SW 1271 (cell line): ENCODE data around the gene MYL7.

Source experiments
- DNase-seq, 2 experiments: peaks; one replicate each; lab custom pipeline; 2025; lab: John Stamatoyannopoulos, UW

Gene MYL7

GRCh38 chr7:44111761-44112160, 29.4 kb downstream of the MYL7 start:
- DNase-seq: no peak

DNA sequence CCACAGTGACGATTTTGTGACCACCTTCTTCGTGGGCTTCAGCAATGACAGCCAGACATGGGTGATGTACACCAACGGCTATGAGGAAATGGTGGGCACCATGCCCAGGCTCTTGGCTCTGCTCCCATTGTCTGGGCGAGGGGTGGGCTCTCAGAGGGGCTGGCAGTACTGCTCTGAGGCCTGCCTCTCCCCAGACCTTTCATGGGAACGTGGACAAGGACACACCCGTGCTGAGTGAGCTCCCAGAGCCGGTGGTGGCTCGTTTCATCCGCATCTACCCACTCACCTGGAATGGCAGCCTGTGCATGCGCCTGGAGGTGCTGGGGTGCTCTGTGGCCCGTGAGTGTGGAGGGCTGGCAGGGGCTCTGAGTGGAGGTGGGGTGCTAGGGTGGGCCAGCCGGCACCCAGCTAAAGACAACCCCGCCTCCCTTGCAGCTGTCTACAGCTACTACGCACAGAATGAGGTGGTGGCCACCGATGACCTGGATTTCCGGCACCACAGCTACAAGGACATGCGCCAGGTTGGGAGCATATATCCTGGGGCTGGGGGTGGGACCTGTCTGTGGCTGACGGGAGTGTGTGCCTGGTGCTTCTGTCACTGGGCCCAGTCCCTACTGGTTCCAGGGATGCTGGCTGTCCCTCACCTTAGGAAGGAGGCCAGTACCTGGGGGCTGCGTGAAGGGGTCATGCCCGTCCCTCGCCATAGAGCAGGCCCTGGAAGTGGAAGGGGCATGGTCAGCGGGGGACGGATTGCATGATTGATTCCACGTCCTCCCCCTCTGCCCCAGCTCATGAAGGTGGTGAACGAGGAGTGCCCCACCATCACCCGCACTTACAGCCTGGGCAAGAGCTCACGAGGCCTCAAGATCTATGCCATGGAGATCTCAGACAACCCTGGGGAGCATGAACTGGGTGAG, 30.2 kb downstream of the MYL7 start:
- DNase-seq: no peak

- DNase-seq: no peak
These were observed 31.1 kb downstream of the MYL7 start for GRCh38 chr7:44109991-44110390.

- DNase-seq: no peak
These were observed 32.1 kb downstream of the MYL7 start for GRCh38 chr7:44108768-44109750.

DNA sequence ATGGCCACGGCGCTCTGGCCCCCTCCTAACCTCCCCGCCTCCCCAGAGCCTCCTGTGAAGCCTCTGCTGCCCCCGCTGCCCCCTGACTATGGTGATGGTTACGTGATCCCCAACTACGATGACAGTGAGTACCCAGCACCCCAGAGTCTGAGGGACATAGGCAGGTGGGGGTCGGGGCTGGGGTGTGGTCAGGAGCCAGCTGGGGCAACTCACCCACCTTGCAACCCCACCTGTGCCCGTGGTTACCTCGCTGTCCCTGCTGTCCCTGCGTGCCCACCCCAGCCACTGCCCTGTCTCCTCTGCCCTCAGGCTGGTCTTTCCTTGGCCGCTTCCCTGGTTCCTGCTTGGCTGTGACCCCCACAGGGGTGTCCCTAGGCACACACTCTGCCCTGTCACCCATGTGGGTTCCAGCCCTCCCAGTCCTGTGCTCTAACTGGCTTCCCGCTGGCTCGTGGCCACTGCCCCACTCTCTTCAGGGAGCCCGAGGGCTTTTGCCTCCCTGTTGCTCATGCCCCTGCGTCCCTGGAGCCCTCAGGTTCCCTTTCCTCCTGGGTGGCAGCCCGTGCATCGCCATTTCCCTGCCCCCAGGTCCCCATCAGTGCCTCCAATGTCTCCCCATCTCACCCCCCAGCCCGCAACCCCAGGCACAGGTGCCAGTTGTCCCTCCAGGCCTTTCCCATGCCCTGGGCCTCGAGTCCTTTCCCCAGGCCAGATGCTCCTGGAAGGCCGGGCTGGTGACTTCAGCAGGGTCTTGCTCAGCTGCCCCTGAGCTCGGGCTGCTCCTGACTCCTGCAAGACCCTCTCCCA, 33.0 kb downstream of the MYL7 start:
- no peak for DNase-seq

- no peak for DNase-seq
These were observed 33.8 kb downstream of the MYL7 start for GRCh38 chr7:44107116-44107960.

GRCh38 chr7:44106311-44107065, 34.6 kb downstream of the MYL7 start:
- no peak for DNase-seq

- no peak for DNase-seq
These were observed 35.3 kb downstream of the MYL7 start for GRCh38 chr7:44105832-44106231.

- DNase-seq: peak in 1 of 2 experiments; percentile 25
These were observed 36.0 kb downstream of the MYL7 start for GRCh38 chr7:44104860-44105771.

DNA sequence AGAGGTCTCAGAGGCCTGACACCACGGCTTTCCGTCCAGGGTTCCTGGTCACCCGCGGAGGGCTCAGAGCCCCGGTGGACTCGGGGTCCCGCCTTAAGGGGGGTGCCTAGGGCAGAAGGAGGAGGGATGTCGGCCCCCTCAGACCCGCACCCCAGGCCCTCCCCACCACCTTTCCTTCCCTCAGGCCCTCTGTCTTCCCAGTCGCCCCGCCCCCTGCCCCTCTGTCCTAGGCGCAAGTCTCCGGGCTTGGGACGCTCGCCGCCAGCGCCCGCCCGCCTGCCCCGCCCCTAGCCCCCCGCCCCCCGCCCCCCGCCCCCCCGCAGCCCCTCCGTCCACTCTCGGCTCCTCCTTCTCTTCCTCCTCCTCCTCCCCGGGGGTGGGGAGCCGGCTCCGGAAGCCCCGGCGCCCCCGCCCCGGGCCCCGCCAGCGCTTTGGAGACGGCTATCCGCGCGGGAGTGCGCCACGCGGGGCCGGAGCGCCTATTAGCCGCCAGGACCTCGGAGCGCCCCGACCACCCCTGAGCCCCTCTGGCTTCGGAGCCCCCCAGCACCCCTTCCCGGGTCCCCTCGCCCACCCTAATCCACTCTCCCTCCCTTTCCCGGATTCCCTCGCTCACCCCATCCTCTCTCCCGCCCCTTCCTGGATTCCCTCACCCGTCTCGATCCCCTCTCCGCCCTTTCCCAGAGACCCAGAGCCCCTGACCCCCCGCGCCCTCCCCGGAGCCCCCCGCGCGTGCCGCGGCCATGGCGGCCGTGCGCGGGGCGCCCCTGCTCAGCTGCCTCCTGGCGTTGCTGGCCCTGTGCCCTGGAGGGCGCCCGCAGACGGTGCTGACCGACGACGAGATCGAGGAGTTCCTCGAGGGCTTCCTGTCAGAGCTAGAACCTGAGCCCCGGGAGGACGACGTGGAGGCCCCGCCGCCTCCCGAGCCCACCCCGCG, 36.9 kb downstream of the MYL7 start, which contains the start of gene AEBP1:
AEBP1 (plus strand) TSS at position 423 of the 937 bp plus-strand sequence; CDS start at position 744, 321 bp downstream.
- no peak for DNase-seq

- DNase-seq: no peak
These were observed 37.6 kb downstream of the MYL7 start for GRCh38 chr7:44103566-44103922.

- DNase-seq: no peak
These were observed 38.1 kb downstream of the MYL7 start for GRCh38 chr7:44102846-44103565.

DNA sequence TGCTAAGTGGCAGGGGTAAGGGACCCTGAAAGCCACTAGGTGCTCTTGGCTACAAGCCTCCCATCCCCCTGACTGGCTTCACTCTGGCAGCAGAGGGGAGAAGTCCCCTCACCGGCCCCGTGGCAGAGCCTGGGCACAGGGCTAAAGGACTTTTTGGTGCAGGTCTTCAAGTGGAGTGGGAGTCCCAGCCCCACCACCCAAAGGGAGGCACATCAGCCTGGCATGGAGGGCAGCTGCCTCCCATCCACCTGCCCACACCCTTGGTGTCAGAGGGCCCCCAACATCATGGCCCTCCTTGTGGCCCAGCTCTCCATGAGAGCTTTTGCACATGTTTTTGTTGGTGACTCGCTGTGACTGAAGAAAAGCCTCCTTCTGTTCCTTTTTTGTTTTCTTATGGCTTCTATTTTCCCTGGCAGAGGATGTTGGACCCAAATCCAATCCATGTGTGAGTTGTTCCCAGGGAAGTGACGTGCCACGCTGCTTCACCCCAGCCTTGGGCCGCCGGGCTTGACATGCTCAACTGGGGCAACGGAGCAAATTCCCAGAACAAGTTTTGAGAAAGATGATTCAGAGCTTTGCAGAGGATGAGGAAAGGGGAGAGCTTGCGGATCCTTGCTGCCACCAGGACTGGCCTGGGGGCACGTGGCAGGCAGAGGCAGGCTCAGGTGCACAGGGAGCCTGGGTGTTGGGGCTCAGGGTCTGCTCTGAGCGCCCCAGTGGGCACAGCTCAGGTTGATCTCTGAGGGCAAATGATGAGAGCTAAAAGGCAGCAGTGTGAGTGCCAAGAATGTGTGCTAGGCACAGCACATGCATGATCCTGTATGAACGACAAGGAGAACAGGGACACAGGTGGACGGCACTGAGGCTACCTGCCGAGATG, 38.9 kb downstream of the MYL7 start:
- DNase-seq: no peak

DNA sequence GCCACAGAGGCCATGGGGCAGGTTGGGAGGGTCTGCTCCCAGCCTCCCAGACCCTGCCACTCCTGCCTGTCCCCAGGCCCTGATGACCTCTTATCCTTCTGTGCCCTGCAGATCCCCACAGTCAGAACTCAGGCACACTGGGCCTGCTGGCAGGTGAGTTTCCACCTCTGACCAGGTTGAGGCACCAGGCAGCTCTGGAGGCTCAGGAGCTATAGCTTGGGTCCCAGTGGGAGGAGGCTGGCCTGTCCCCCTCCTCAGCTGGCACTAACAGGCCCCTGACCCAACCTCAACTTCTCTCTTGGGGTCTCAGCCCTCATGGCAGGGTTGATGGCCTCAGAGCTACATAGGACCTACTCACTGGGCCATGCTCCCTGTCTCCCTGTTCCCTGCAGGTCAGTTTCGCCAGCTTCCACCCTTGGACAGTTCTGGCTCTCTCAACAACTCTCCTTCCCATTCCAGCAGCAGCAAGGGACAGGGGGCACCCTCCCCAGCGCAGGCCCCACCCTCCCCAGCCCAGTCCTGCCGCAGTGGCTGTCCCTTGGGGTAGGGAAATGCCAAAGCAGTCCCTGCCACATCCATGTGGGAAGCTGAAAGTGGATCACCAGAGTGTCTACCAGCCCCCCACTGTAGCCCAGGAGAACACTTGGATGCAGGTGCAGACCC, 39.7 kb downstream of the MYL7 start:
- no peak for DNase-seq

GRCh38 chr7:44100458-44101302, 40.5 kb downstream of the MYL7 start:
- DNase-seq: no peak
